Uterus (tissue), 2 donors: ENCODE results near the gene NAP1L4.

Source experiments
- CTCF ChIP-seq, 4 experiments: fragments of 200-600 bp in 2 of 4; fragments of 450-650 bp in 2 of 4; sonication (generic) in 2 of 4; IDR thresholded peaks; one replicate each; pipeline ENCODE4 v1.5.1; 2016 to 2019; ENCODE audit warnings: antibody characterized with exemption in 4 of 4, mild to moderate bottlenecking in 2 of 4, moderate library complexity in 1 of 4
- POLR2A ChIP-seq, 2 donors: fragments of 450-650 bp; IDR thresholded peaks; one replicate each; pipeline ENCODE4 v1.6.1; 2016; ENCODE audit warnings: antibody characterized with exemption in 2 of 2, mild to moderate bottlenecking in 1 of 2, moderate library complexity in 1 of 2

DNA sequence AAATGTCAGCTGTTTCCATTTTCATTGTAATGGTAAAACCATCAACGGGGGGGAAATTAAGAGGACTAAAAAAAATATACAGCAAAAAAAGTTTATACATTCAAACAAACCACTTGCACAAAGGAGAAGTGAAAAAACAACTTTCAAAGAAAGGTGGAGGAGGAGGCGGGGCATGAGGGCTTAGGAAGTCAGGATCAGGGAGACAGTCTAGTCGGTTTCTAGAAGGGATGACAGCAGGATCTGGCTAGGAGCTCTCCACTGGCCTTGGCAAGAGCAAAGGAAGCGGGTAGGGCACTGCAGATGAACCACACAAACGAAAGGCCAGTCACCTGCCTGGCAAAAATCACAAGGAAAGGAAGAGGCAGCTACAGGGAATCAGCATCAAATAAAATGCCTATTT is 31.0 kb downstream of the NAP1L4 start:
- TF ChIP-seq CTCF (IDR thresholded peaks at IDR 0.05) (no peak), POLR2A (IDR thresholded peaks at IDR 0.05) (no peak)
